GOT3 (cell line): ENCODE results near the gene PSD2.

Experiments
- DNase-seq: peaks from one replicate; lab custom pipeline; 2025; ENCODE audit warnings: mixed read lengths; lab: John Stamatoyannopoulos, UW

Gene PSD2

DNA sequence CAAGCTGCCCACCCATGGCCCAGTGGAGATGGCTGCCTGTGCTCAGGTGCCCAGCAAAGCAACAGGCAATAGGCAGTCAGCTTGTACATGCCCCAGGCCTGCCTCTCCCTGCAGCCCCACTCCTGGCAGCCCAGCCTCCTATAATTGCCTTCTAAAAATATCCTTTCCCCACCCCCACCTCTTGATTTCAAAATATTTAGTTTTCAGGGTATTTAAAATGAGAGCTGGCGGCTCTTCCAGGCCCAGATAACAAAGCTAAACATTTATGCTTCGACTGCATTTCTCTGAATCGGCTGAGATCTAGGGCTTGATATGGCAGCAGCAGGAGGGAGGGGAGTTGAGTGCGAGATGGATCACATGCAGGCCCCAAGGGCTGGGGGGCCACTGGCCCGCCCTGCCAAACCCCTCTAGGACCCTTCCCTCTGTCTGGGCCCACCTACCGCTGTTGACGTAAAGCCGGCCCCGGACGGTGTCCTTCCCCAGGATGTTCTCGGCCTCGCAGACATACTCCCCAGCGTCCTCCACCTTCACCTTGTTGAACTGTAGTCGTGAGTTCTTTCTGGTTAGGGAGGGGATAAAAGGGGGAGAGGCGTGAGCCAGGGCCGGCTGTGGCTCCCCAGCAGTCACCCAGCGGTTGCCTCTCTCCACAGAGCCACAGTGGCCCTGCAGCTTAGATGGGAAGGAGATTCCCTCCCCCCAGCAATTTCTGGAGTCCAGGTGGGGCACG is 85.0 kb downstream of the PSD2 start:
- no peak for DNase-seq

DNA sequence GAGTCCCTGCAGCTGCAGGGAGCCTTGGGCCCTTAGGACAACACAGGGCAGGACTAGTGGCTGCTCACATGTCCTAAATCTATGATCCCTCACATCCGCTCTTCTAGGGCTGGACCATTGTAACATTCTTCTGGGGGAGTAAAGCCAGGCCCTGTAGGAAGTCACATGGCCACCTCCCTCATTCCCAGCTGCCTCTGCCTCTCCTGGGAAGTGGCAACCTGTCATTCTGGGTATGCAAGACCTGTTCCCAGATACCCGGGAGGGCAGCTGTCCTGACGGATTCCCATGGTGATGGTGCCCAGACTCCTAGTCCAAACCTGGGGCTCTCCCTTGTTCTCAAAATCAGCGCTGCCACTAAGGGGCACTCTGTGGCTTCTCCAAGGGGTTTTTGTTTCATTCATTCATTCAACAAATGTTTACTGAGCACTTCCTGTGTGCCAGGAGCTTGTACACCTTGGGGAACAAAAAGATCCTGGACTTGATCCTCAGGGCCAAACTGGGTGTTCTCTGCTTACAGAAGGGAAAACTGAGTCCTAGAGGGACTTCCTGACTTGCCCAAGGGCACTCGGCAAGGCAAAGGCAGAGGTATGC is 85.6 kb downstream of the PSD2 start:
- DNase-seq = no peak

DNA sequence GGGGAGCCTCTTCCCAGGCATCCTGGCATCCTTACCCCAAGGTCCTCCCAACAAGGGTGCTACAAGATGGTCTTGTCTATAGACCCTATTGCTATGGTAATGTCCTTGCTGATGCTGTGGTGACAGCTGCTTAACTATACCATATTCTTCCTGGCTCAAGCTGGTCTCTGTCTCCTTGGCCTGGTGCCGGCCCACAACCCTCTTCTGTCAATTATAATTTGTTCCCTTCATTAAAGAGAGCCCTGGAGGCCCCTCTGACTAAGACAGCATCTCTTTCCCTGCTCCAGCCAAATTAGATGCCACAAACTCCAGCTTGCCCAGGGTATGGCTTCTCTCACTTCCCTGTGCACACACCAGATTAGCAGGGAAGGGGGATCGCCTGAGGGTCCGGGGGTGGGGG is 86.7 kb downstream of the PSD2 start:
- DNase-seq = no peak

DNA sequence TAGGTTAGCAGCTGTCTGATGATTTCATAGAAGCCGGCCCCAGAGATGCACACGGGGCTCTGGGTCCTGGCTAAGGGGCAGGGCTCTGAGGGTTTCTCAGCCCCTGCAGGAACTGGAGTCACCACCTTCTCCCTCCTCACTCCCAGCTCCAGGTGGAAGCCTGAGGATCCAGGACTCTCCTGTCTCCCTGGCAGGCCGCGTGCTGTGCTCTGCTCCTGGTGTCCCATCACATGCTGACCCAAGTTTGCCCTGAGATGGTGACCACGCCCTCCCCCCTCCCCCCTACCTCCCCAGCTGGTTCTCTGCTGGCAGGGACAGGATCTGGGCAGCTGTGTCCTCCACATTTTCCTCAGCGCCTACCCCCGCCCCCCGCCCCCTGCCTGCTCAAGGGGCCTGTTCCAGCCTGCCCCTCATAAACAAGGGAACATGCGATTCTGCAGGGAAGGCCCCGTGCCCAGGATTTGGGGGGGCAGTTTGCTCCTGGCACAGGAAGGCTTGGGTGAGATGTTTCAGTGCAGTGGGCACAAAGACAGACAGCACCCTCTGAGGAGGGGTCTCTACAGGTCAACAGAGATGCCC is 87.4 kb downstream of the PSD2 start:
- no peak for DNase-seq

DNA sequence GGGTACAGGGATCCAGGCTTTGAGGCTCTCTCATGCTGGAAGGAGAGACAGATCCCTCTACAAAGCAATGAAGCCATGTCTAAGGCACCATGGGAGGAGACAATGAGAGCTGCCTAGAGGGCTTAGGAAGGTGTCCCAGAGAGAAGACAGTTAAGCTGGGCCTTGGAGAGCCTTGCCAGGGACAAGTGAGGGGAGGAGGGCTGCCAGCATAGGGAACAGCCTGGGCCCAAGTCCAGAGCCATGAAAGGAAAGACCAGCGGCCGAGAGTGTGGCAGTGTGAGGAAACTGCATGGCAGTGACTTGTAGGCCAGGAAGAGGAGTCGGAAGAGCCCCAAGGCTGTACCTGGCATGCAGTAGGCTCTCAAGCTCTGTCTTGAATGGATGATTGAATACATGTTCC is 88.5 kb downstream of the PSD2 start:
- no peak for DNase-seq

DNA sequence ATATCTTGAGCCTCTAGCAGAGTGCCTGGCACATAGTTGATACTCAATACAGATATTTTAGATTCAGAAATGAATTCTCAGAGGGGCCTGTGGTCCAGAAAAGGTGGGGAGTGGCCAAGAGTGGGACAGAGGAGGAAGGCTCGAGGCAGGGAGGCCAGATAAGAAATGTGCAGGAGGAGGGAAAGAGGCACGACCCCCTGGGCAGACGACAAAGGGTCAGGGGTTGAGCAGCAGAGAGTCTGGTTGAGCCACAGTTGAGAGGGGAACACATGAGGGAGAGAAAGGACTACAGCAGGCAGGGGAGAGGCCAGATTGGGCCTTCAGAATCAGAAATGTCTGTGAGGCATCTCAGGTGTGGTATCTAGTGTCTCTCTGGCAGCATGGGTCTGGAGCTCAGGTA is 89.1 kb downstream of the PSD2 start:
- no peak for DNase-seq

DNA sequence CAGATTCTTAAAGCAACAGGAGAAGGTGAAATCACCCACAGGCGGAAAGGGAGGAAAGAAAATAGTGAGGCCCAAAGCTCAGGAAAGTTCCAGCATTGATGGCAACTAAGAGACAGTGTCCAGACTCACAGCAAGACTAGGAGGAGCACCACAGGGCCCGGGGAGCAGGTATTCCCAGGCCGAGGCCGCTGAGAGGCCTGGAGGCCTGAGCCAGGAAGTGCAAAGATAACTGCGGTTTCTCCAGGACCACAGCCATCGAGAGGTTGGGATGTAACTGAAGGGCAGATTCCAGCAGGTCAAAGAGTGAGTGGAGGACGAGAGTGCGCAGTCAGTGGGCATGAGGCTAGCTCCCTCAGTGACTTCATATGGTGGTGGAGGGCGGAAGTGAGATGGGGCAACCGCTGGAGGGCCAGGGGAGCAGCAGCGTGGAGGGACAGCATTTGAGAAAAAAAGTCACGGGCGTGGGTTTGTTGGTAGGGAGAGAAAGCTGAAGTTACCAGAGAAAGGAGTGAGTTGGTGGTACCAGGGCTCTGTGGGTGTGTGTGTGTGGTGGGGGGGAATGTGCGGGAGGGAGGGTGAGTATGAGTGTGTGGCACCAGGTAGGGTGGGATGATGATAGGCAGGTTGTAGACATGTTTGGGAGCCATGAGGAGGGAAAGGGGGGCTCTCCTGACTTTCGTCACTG is 89.7 kb downstream of the PSD2 start:
- DNase-seq = no peak

DNA sequence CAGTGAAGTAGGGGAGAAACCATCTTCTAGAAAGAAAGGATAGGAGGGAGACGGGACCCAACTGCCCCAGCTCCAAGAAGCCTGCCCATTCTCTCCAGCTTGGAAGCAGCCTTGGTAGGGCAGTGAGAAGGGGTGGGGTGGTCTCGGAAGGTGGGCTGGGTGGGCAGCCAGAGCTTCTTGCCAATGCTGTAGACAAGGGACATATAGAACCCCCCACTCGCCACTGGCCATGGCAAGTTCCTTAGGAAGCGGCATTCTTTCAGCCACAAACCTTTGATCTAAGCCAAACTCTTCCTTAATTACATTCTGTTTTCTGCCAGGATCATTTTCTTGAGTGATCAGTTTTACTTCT is 90.2 kb downstream of the PSD2 start:
- no peak for DNase-seq

DNA sequence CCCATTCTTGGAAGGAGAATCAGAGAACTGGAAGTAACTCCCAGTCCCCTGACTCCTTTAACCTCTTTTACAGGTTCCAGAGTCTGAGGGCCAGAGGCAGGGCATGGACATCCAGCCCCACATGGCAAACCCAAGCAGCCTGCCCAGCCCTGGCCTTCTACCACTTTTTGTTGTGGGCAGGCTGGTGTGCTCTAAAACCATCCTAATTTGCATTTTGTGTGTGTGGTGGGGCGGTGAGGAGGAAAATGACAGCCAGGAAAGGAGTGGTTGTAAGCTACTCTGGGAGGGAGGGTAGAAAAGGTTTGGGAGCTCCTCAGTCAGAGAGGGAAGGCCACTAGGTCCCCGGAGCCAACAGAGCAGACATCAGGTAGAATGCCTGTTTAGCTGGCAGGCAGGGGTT is 90.6 kb downstream of the PSD2 start:
- no peak for DNase-seq

DNA sequence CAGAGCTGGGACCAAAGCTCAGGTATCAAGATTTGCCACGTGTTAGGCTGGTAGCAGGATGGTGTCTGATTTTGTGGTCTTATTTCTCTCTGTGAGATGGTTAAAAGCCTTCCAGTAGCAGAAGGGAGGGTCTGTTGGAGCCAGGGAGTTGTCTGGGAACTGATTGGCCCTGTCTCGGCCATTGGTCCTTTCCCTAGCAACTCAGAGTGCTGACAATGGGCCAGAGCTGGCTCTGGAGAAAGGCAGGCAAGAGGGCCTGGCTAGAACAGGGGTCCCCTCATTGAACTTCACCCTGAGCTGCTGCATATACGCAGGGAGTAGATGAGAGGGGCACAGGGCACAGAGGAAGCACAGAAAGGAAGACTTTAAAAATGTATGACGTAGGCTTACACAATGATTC is 92.8 kb downstream of the PSD2 start:
- no peak for DNase-seq

DNA sequence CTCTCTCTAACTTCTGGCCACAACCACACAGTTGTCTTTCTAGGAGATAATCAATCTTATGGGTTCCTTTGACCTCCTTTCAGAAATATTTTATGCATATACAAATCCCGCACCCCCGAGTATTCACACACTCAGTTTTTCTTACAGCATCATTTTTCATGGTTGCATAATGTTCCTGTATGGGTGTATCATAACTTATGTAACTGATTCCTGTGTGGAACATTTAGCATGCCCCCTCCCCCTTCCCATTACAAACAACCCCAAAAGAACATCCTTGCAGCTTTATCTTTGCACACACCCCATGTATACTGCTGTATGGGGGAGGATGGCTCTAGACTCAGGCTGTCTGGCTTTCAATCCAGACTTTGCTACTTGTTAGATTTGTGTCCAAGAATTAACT is 93.8 kb downstream of the PSD2 start:
- DNase-seq = no peak

DNA sequence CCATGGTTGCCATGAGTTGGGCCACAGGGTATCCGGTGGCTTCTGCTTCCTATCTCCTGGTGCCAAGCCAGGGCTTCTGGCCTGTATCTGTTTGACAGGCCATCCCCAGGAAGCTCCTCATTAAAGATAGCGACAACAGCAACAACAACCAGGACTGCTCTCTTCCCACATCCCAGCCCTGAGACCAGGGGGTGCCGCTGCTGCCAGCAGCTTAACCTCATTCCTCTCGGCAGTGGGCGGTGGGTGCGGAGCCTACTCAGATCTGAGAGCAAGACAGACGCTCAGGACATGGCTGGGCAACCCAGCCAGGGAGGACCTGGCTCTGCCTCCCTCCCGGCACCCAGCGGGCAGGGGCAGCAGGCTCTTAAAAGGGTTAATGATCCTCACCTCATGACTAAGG is 98.3 kb downstream of the PSD2 start:
- no peak for DNase-seq
